Glomerular endothelial cell (primary cell): ENCODE results near the gene BATF2. TPM values are rescaled to one million over a fixed set of nuclear protein-coding genes. Genes with fewer than 3 reads are reported as not detected.
"Not testable (repeated sequence)": the region's sequence is repeated elsewhere in the genome, so short reads cannot be mapped to it uniquely, and the experiment has no call there.

ENCODE experiments used
- DNase-seq: peaks from one replicate; pipeline ENCODE4 v3.0.0-alpha.2; 2011; ENCODE audit warnings: low read depth, low spot score; ENCODE audit errors: extremely low read depth
- total RNA-seq: library from RNA; depleted of rRNA; stranded (reverse); fragments of >200 nt; gene quantifications from 2 replicates; pipeline ENCODE4 v1.2.3, GENCODE V29; 2015

The BATF2 gene, protein sequence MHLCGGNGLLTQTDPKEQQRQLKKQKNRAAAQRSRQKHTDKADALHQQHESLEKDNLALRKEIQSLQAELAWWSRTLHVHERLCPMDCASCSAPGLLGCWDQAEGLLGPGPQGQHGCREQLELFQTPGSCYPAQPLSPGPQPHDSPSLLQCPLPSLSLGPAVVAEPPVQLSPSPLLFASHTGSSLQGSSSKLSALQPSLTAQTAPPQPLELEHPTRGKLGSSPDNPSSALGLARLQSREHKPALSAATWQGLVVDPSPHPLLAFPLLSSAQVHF
- 1.3 and 2.7 TPM in 2 replicates for total RNA-seq

GRCh38 chr11:64996710-64997380 is at the start of gene BATF2:
Gene BATF2, minus strand, starts transcription at chr11:64996971. Its CDS starts 57 bp downstream, at chr11:64996914.
- DNase-seq, result no peak

DNA sequence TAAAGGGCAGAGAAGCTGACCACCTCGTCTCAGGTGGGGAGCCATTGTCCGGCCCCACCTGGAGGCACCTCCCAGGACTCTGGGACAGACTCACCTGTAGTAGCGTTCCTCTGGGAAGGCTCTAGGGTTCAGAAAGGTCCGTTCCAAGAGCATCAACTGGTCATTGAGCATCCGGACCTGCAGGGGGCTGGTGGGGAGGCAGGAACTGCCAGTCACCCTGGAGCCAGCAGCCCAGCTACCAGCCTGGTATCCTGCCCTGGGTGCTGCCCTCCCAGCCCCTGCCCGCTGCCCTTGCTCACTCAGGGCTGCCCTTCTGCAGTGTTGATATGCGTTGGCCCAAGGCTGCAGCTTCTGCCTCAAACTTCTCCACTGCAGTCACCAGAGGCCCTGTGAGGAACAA is 49.0 kb upstream of the BATF2 start:
- DNase-seq, result no peak

GRCh38 chr11:65045061-65045460 is 48.3 kb upstream of the BATF2 start:
- DNase-seq, result no peak

- no peak for DNase-seq
Observed at GRCh38 chr11:65043881-65044501, 47.2 kb upstream of the BATF2 start.

- no peak for DNase-seq
Observed at GRCh38 chr11:65042891-65043290, 46.1 kb upstream of the BATF2 start.

- DNase-seq, result peak; percentile 29
Observed at GRCh38 chr11:65040847-65041622, 44.3 kb upstream of the BATF2 start, which contains the start of gene SAC3D1. Gene SAC3D1, plus strand, starts transcription at chr11:65041210. Its CDS starts 83 bp downstream, at chr11:65041293.

GRCh38 chr11:65040520-65040846 is 43.7 kb upstream of the BATF2 start:
- no peak for DNase-seq

GRCh38 chr11:65036931-65037330 is 40.2 kb upstream of the BATF2 start:
- no peak for DNase-seq

- DNase-seq, result no peak
Observed at GRCh38 chr11:65035579-65035978, 38.8 kb upstream of the BATF2 start.

GRCh38 chr11:65034423-65034822 is 37.7 kb upstream of the BATF2 start:
- DNase-seq, result no peak

DNA sequence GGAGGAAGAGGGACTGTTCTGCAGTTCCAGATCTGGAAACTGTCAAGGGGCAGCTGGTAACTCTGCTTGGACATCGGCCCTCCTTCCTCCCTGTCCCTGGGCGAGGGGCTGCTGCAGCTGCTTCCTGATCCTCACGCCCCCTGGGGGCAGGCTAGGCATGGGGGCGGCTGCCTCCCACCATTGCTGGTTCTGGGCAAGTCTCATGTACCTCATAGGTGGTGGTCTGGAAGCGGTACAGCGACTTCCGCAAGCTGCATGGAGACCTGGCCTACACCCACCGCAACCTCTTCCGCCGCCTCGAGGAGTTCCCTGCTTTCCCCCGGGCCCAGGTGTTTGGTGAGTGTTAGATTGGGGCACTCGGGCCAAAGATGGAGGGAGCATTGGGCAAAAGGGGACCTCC is 35.4 kb upstream of the BATF2 start:
- no peak for DNase-seq

DNA sequence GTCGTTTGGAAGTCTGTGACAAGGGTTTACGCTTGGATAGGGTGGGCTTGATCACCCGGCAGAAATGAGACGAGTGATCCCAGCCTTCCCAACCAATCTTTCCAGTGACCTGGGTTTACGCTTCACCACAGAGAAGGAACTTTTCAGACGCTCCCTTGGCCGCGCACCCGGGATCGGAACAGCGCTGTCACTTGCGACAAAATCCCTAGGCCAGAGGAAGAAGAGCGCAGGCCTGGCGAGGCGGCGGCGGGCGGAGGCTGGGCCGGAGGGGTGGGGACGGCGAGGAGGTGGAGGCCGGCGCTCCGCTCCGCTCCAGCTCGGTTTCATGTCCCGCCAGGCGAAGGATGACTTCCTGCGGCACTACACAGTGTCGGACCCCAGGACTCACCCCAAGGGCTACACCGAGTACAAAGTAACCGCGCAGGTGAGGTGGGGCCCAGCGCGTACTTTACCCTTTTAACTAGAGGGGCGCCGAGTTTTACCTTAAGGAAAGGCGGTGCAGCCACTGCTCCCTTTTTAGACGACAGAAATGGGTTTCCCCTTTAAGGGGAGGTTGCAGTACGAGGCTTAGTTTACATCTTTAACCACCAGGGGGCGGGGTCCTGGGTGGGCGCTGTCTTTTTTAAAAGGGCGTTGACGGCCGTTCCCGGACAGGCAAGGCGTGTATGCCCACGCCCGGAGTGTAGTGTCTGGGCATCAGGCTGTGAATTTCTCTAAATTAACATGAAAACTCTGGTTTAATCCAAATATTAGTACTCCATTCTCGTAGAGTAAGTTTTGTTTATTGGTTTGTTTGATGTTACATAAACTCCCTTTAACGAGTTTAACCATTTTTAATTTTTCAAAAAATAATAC is 30.7 kb upstream of the BATF2 start, which contains the start of gene SNX15:
SNX15 (plus strand) TSS at position 227 of the 855 bp plus-strand sequence; CDS start at position 326, 99 bp downstream.
- peak; percentile 85 for DNase-seq

- no peak for DNase-seq
Observed at GRCh38 chr11:65026810-65027209, 30.0 kb upstream of the BATF2 start.

DNA sequence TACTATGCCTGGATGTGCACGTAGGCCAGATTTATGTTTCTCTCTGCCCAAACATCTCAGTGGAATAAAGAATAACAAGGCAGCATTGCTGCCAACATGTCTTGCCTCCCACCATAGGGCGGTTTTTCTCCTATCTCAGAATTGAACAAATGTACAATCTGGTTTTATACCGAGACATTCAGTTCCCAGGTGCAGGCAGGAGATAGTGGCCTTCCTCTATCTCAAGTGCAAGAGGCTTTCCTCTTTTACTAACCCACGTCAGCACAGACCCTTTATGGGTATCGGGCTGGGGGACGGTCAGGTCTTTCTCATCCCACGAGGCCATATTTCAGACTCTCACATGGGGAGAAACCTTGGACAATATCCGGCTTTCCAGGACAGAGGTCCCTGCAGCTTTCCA is 26.7 kb upstream of the BATF2 start:
- not testable (repeated sequence) for DNase-seq

- no peak for DNase-seq
Observed at GRCh38 chr11:65021509-65021908, 24.7 kb upstream of the BATF2 start.

DNA sequence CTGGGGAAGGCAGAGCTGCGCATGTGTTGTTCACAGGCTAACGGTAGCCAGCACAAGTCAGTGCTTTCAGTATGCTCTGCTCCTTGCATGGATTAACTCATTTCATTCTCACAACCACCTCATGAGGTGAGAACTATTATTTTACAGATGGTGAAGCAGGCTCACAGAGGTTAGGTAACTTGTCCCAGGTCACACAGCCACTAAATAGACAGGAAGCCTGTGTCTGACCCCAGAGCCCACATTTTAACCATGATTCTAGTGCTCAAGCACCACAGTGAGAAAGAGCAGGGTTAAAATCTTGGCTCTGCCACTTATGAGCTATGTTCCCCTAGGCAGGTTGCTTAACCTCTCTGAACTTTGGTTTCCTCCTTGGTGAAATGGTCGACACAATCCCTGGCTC is 24.2 kb upstream of the BATF2 start:
- DNase-seq, result no peak

- DNase-seq, result no peak
Observed at GRCh38 chr11:65019824-65020223, 23.1 kb upstream of the BATF2 start.

- DNase-seq, result no peak
Observed at GRCh38 chr11:65017937-65018336, 21.2 kb upstream of the BATF2 start.

DNA sequence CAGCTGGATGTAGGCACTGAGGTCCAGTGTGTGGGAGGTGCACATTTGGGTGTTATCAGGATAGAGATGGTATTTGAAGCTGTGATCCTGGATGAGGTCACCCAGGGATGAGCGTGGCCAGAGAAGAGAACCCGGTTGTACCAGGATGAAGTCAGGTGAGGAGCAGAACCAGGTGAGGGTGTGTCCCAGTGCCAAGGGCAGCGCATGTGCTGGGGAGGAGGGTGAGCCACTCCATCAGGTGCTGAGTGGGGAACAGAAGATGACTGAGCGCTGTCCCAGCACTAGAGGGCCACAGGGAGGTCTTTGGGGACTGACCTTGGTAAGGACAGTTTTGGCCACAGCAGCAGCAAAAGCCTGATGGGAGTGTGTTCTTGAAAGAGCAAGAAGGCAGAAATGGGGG is 19.9 kb upstream of the BATF2 start:
- no peak for DNase-seq

DNA sequence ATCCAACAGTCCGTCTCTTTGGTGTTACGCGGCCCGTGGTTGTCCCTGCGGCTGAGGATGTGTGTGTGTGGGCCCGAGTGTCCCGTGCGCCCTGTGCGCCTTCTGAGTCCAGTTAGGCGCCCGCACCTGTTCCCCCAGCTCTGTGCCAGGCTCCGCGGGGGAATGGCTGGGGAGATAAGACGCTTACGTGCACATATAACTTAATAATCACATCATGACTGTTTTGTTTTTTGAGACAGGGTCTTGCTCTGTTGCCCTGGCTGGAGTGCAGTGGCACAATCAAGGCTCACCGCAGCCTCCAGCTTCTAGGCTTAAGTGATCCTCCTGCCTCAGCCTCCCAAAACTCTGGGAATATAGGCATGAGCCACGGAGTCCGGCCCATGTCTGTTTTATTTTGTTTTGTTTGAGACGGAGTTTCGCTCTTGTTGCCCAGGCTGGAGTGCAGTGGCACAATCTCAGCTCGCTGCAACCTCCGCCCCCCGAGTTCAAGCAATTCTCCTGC is 18.0 kb upstream of the BATF2 start:
- DNase-seq, result no peak
